Endothelial cell of umbilical vein (primary cell): ENCODE results near the gene TFIP11.

ENCODE experiments used
- FOS ChIP-seq: IDR thresholded peaks from 2 replicates; pipeline ENCODE4 v1.6.1; 2011; ENCODE audit warnings: mild to moderate bottlenecking, low read length, moderate library complexity, borderline replicate concordance; ENCODE audit not compliant: insufficient read depth
- MAX ChIP-seq: IDR thresholded peaks from 2 replicates; pipeline ENCODE4 v1.6.1; 2011; ENCODE audit not compliant: insufficient read depth, insufficient read length
- POLR2AphosphoS5 ChIP-seq: IDR thresholded peaks from 2 replicates; pipeline ENCODE4 v1.6.1; 2012; ENCODE audit warnings: low read depth, mild to moderate bottlenecking, control low read depth, low read length, moderate library complexity; ENCODE audit not compliant: insufficient read depth

- TF ChIP-seq FOS (no peak), MAX (no peak), POLR2AphosphoS5 (no peak)
Observed at GRCh38 chr22:26461188-26461810, 51.0 kb downstream of the TFIP11 start.
